Transverse colon (tissue), 4 donors: ENCODE data around the gene EML5.

ENCODE experiments used
- POLR2A ChIP-seq: fragments of 450-650 bp; IDR thresholded peaks from one replicate; pipeline ENCODE4 v1.6.1; 2016; ENCODE audit warnings: antibody characterized with exemption, mild to moderate bottlenecking, moderate library complexity
- POLR2AphosphoS5 ChIP-seq, 3 donors: sonication (generic); formaldehyde crosslinking; IDR thresholded peaks; one replicate each; pipeline ENCODE4 v1.6.1; 2016; ENCODE audit warnings: antibody characterized with exemption in 3 of 3
- TF ChIP-seq, protein P1 (sequence below), 5 experiments: fragments of 200-600 bp in 3 of 5; fragments of 450-650 bp in 2 of 5; sonication (generic) in 3 of 5; IDR thresholded peaks; 1 replicate in 2 of 5; 2 replicates in 3 of 5; pipeline ENCODE4 v1.5.1; 2016 to 2017; ENCODE audit warnings: antibody characterized with exemption in 5 of 5, inconsistent platforms in 3 of 5, mild to moderate bottlenecking in 2 of 5, moderate library complexity in 1 of 5

DNA sequence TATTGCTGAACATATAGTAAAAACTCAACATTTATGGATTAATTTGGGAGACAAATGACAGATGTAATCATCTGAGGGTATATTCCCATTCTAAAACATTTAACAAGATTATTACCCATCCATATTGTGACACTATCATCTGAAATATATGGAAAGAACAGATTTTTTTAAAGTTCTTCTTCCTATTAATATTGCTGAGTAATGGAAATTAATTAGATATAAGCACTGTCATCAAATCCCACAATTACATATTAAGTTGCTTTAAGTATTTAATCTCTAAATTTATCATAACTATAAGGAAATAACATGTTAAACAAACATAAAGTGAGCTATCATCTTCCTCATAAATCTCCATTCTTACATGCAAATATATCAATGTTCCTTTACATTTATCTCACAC is 22.0 kb downstream of the EML5 start:
- TF ChIP-seq, protein P1, sequence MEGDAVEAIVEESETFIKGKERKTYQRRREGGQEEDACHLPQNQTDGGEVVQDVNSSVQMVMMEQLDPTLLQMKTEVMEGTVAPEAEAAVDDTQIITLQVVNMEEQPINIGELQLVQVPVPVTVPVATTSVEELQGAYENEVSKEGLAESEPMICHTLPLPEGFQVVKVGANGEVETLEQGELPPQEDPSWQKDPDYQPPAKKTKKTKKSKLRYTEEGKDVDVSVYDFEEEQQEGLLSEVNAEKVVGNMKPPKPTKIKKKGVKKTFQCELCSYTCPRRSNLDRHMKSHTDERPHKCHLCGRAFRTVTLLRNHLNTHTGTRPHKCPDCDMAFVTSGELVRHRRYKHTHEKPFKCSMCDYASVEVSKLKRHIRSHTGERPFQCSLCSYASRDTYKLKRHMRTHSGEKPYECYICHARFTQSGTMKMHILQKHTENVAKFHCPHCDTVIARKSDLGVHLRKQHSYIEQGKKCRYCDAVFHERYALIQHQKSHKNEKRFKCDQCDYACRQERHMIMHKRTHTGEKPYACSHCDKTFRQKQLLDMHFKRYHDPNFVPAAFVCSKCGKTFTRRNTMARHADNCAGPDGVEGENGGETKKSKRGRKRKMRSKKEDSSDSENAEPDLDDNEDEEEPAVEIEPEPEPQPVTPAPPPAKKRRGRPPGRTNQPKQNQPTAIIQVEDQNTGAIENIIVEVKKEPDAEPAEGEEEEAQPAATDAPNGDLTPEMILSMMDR (IDR thresholded peaks at IDR 0.05): no peak
- TF ChIP-seq POLR2A: no peak
- no peak for TF ChIP-seq POLR2AphosphoS5 (IDR thresholded peaks at IDR 0.05)
